ENCODE data around the gene HIVEP1.

GRCh38 chr6:12077021-12077710 is 65.1 kb downstream of the HIVEP1 start:
- TF ChIP-seq CTCF (conservative IDR thresholded peaks at IDR 0.05; ENCODE audit: low read depth, low read length) (no peak), EZH2 (IDR thresholded peaks at IDR 0.05; ENCODE audit: low read length, unreplicated experiment) (no peak)
